B cell (primary cell): ENCODE data around the gene CRTC3. TPM values are rescaled to one million over a fixed set of nuclear protein-coding genes. Genes with fewer than 3 reads are reported as not detected.
"Not testable (repeated sequence)": the region's sequence is repeated elsewhere in the genome, so short reads cannot be mapped to it uniquely, and the experiment has no call there.

Experiments
- ATAC-seq: fragments of 200-7000 bp; cut with Tn5 transposase; one replicate; pipeline ENCODE4 v1.10.0; 2021; ENCODE audit warnings: low read depth, mild to moderate bottlenecking, moderate number of reproducible peaks, moderate library complexity
- CTCF ChIA-PET: fragments of 350-600 bp; sonication (Branson Sonifier 250); formaldehyde crosslinking; loops from one replicate; lab custom pipeline; 2021; ENCODE audit warnings: antibody characterized with exemption, inconsistent platforms; lab: Charles Lee
- POLR2A ChIA-PET: fragments of 350-600 bp; sonication (Branson Sonifier 250); formaldehyde crosslinking; loops from one replicate; lab custom pipeline; 2021; ENCODE audit warnings: antibody characterized with exemption; lab: Charles Lee
- DNase-seq: peaks from one replicate; pipeline ENCODE4 v3.0.0; 2013
- H2AFZ ChIP-seq: 2 replicates; pipeline ENCODE4 v1.6.1; 2012; ENCODE audit warnings: mild to moderate bottlenecking, low read depth, low read length; ENCODE audit not compliant: insufficient read depth, poor library complexity, severe bottlenecking
- H3K27ac ChIP-seq, 2 donors: 1 replicate in 1 of 2; 2 replicates in 1 of 2; pipeline ENCODE4 v1.5.1; 2012 to 2013; ENCODE audit warnings: low read length in 2 of 2, mild to moderate bottlenecking in 2 of 2, moderate library complexity in 1 of 2
- H3K27me3 ChIP-seq, 4 experiments: fragments of 200-600 bp in 1 of 4; sonication (generic) in 1 of 4; replicated peaks in 1 of 4; 1 replicate in 2 of 4; 2 replicates in 2 of 4; pipeline versions ENCODE4 v1.6.1 to v1.7.0; 2013 to 2016; ENCODE audit warnings: low read length in 3 of 4, mild to moderate bottlenecking in 2 of 4, mixed read lengths in 1 of 4, moderate library complexity in 1 of 4; ENCODE audit not compliant: insufficient read depth in 4 of 4, control insufficient read depth in 3 of 4; ENCODE audit errors: control extremely low read depth in 1 of 4
- H3K36me3 ChIP-seq, 2 experiments: replicated peaks in 1 of 2; 1 replicate in 1 of 2; 2 replicates in 1 of 2; pipeline versions ENCODE4 v1.6.1 to v1.7.1; 2013; ENCODE audit warnings: low read length in 1 of 2; ENCODE audit not compliant: insufficient read depth in 2 of 2, control insufficient read depth in 1 of 2; ENCODE audit errors: control extremely low read depth in 1 of 2, extremely low read depth in 1 of 2
- H3K4me1 ChIP-seq, 2 donors: fragments of 200-600 bp in 1 of 2; sonication (generic) in 1 of 2; 1 replicate in 1 of 2; 2 replicates in 1 of 2; pipeline versions ENCODE4 v1.5.1 to v1.6.1; 2013 to 2017; ENCODE audit warnings: low read length in 2 of 2; ENCODE audit not compliant: control insufficient read depth in 2 of 2, insufficient read depth in 2 of 2
- H3K4me2 ChIP-seq: replicated peaks from 2 replicates; pipeline ENCODE3; 2012; ENCODE audit warnings: mild to moderate bottlenecking, low read depth, low read length; ENCODE audit not compliant: poor library complexity, severe bottlenecking
- H3K4me3 ChIP-seq, 5 experiments: fragments of 200-600 bp in 1 of 5; sonication (generic) in 1 of 5; 1 replicate in 3 of 5; 2 replicates in 2 of 5; pipeline versions ENCODE4 v1.5.1 to v1.7.0; 2011 to 2016; ENCODE audit warnings: low read length in 4 of 5, mild to moderate bottlenecking in 4 of 5, low read depth in 2 of 5, control low read depth in 1 of 5, moderate library complexity in 1 of 5; ENCODE audit not compliant: insufficient read depth in 1 of 5; ENCODE audit errors: control extremely low read depth in 1 of 5, extremely low read depth in 1 of 5
- H3K79me2 ChIP-seq: fragments of 200-600 bp; sonication (generic); one replicate; pipeline ENCODE4 v1.6.0; 2016; ENCODE audit warnings: low read length; ENCODE audit not compliant: control insufficient read depth, insufficient read depth
- H3K9ac ChIP-seq: fragments of 200-600 bp; sonication (generic); 2 replicates; pipeline ENCODE4 v1.6.1; 2017; ENCODE audit warnings: mild to moderate bottlenecking, low read length, moderate library complexity
- H3K9me3 ChIP-seq, 3 donors: one replicate each; pipeline versions ENCODE4 v1.6.1 to v1.7.1; 2013; ENCODE audit warnings: low read length in 2 of 3; ENCODE audit not compliant: control insufficient read depth in 2 of 3, insufficient read depth in 1 of 3; ENCODE audit errors: control extremely low read depth in 1 of 3
- H4K20me1 ChIP-seq: 2 replicates; pipeline ENCODE4 v1.6.0; 2012; ENCODE audit warnings: mild to moderate bottlenecking, low read length; ENCODE audit not compliant: insufficient read depth, control insufficient read depth, poor library complexity, severe bottlenecking
- H3K27ac Mint-ChIP-seq: one replicate; pipeline ENCODE4 v1.8.0; 2021; ENCODE audit warnings: mixed read lengths
- H3K27me3 Mint-ChIP-seq: one replicate; pipeline ENCODE4 v1.8.0; 2021; ENCODE audit warnings: mixed read lengths
- H3K4me1 Mint-ChIP-seq: one replicate; pipeline ENCODE4 v1.8.0; 2021; ENCODE audit warnings: mixed read lengths
- H3K4me3 Mint-ChIP-seq: one replicate; pipeline ENCODE4 v1.8.0; 2021; ENCODE audit warnings: mixed read lengths
- H3K9me3 Mint-ChIP-seq: one replicate; pipeline ENCODE4 v1.8.0; 2022; ENCODE audit warnings: mixed read lengths; ENCODE audit not compliant: insufficient read depth
- CTCF ChIP-seq: fragments of 200-600 bp; IDR thresholded peaks from one replicate; pipeline ENCODE4 v1.8.0; 2022; ENCODE audit warnings: antibody characterized with exemption, mild to moderate bottlenecking
- EZH2 ChIP-seq: IDR thresholded peaks from 2 replicates; pipeline ENCODE4 v1.6.1; 2012; ENCODE audit warnings: borderline replicate concordance, low read depth, mild to moderate bottlenecking, moderate library complexity, low read length; ENCODE audit not compliant: insufficient read depth, poor library complexity, severe bottlenecking
- WGBS: methylation state at CpG from one replicate; pipeline ENCODE4 v1.1.5; 2013; ENCODE audit warnings: missing lambda C conversion rate; ENCODE audit not compliant: insufficient coverage; 5-methylcytosine and 5-hydroxymethylcytosine counted together
- intact Hi-C: fragments of 100-400 bp; cut with micrococcal nuclease; formaldehyde crosslinking; loops from one replicate; pipeline ENCODE4 v1.10.0; 2022
- polyA plus RNA-seq: library from polyadenylated mRNA; depleted of rRNA; stranded (reverse); fragments of >200 nt; gene quantifications from 2 replicates; pipeline ENCODE4 v1.2.3, GENCODE V29; 2012
- total RNA-seq, 2 donors: library from RNA; stranded (reverse); fragments of 120-200 nt in 1 of 2; gene quantifications; 1 replicate in 1 of 2; 2 replicates in 1 of 2; pipeline versions ENCODE4 v1.2.3 to v1.2.4, GENCODE V29; 2013 to 2022

Gene CRTC3
- total and polyA plus RNA-seq, 2 donors (not counting 1 experiment from before 2014, with no cell fraction given), result 34.7 to 95.8 TPM

GRCh38 chr15:90667073-90667754, 137.5 kb downstream of the CRTC3 start:
- Histone ChIP-seq H3K9ac (no peak overlapping the region), H4K20me1 (peaks cover under 1% of the 10 kb centered on the region), H3K27me3 (peaks cover 0 to 13% (median 6%) of the 10 kb centered on the region in 4 experiments), H3K4me3 (no peak overlapping the region), H3K4me2 (peak overlapping the region; percentile 17), H3K4me1 (peaks cover 38 to 48% of the 10 kb centered on the region in 2 donors), H2AFZ (no peak overlapping the region), H3K27ac (no peak overlapping the region), H3K79me2 (peaks cover 5% of the 10 kb centered on the region), H3K36me3 (no peaks in the 10 kb centered on the region), H3K9me3 (peaks cover 0 to 4% (median 0%) of the 10 kb centered on the region in 3 donors)
- Mint-ChIP-seq H3K4me3 (peak overlapping the region; percentile 51), H3K27ac (peak overlapping the region; percentile 1), H3K4me1 (peaks cover 40% of the 10 kb centered on the region), H3K9me3 (no peaks in the 10 kb centered on the region), H3K27me3 (peaks cover 13% of the 10 kb centered on the region)
- 68% methylated on average over 5 of the region's 8 CpGs for WGBS
- CTCF ChIA-PET, result interaction anchor here (0.7 to 2.4 kb wide), 3 partner anchors 10 to 219 kb away, joined by 3 to 11 read pairs (median 5); no protein-coding TSS in a partner anchor
- POLR2A ChIA-PET, result interaction anchor here (1.2 kb wide), 1 partner anchor 8 kb away, joined by 3 read pairs; no protein-coding TSS in a partner anchor
- intact Hi-C loops, result loop anchor here (2.0 to 10.0 kb wide), 3 partner anchors 20 to 452 kb away; no protein-coding TSS in a partner anchor
- DNase-seq, result no peak
- ATAC-seq, result no peak
- TF ChIP-seq EZH2, result no peak
- no peak for TF ChIP-seq CTCF

GRCh38 chr15:90667755-90668345, 138.1 kb downstream of the CRTC3 start:
- H3K9me3 Mint-ChIP-seq, H3K4me3 ChIP-seq, H3K9me3 ChIP-seq, H3K4me2 ChIP-seq, H3K79me2 ChIP-seq, H3K36me3 ChIP-seq, H3K27ac Mint-ChIP-seq, H2AFZ ChIP-seq, H3K9ac ChIP-seq, H3K4me3 Mint-ChIP-seq, ATAC-seq, H3K27ac ChIP-seq, H3K27me3 ChIP-seq, H4K20me1 ChIP-seq, DNase-seq: not testable (repeated sequence)
- intact Hi-C loops, result loop anchor here (2.0 to 10.0 kb wide), 3 partner anchors 19 to 453 kb away; no protein-coding TSS in a partner anchor
- peaks cover 36% of the 10 kb centered on the region for H3K4me1 Mint-ChIP-seq
- peaks cover 13% of the 10 kb centered on the region for H3K27me3 Mint-ChIP-seq
- H3K4me1 ChIP-seq, result peaks cover 36 to 43% of the 10 kb centered on the region in 2 donors
- POLR2A ChIA-PET, result interaction anchor here (1.2 kb wide), 1 partner anchor 8 kb away, joined by 3 read pairs; no protein-coding TSS in a partner anchor
- WGBS, result no CpG with 5 or more reads among the region's 7 CpGs
- CTCF ChIA-PET, result interaction anchor here (0.7 to 2.4 kb wide), 4 partner anchors 10 to 218 kb away, joined by 3 to 11 read pairs (median 4); no protein-coding TSS in a partner anchor

GRCh38 chr15:90670631-90671030, 140.9 kb downstream of the CRTC3 start:
- WGBS, result 100% methylated on average over 2 of the region's 8 CpGs
- H3K4me3 ChIP-seq, H4K20me1 ChIP-seq, H3K27ac ChIP-seq, H3K79me2 ChIP-seq, intact Hi-C loops, H2AFZ ChIP-seq, H3K4me2 ChIP-seq, DNase-seq, H3K9me3 Mint-ChIP-seq, H3K27me3 Mint-ChIP-seq, H3K27me3 ChIP-seq, H3K9me3 ChIP-seq, H3K4me3 Mint-ChIP-seq, ATAC-seq, POLR2A ChIA-PET, H3K9ac ChIP-seq, H3K27ac Mint-ChIP-seq, H3K36me3 ChIP-seq: not testable (repeated sequence)
- CTCF ChIA-PET, result interaction anchor here (2.5 kb wide), 1 partner anchor 22 kb away, joined by 8 read pairs; no protein-coding TSS in a partner anchor
- H3K4me1 ChIP-seq, result peaks cover 18 to 24% of the 10 kb centered on the region in 2 donors
- peaks cover 18% of the 10 kb centered on the region for H3K4me1 Mint-ChIP-seq
